Esophagus (tissue), 2 donors: ENCODE results near the gene TMEM107. TPM values are rescaled to one million over a fixed set of nuclear protein-coding genes. Genes with fewer than 3 reads are reported as not detected.

Source experiments
- H3K27ac ChIP-seq, 2 donors: one replicate each; pipeline ENCODE4 v1.5.1; 2013; ENCODE audit warnings: low read depth in 2 of 2, mild to moderate bottlenecking in 2 of 2, inconsistent platforms in 1 of 2, low read length in 1 of 2, moderate library complexity in 1 of 2
- H3K27me3 ChIP-seq, 2 donors: one replicate each; pipeline ENCODE4 v1.6.1; 2013; ENCODE audit warnings: low read length in 2 of 2, control low read depth in 1 of 2, mild to moderate bottlenecking in 1 of 2; ENCODE audit not compliant: insufficient read depth in 2 of 2, control insufficient read depth in 1 of 2
- H3K36me3 ChIP-seq, 2 donors: one replicate each; pipeline ENCODE4 v1.6.1; 2013; ENCODE audit warnings: low read length in 1 of 2; ENCODE audit not compliant: control insufficient read depth in 2 of 2, insufficient read depth in 2 of 2
- H3K4me1 ChIP-seq, 2 donors: one replicate each; pipeline ENCODE4 v1.6.1; 2013; ENCODE audit warnings: low read length in 1 of 2; ENCODE audit not compliant: control insufficient read depth in 2 of 2, insufficient read depth in 2 of 2
- H3K4me3 ChIP-seq, 2 donors: one replicate each; pipeline ENCODE4 v1.5.1; 2013; ENCODE audit warnings: low read length in 2 of 2, mild to moderate bottlenecking in 2 of 2, low read depth in 1 of 2, moderate library complexity in 1 of 2
- H3K9me3 ChIP-seq, 2 donors: one replicate each; pipeline ENCODE4 v1.6.1; 2013; ENCODE audit warnings: mild to moderate bottlenecking in 2 of 2, low read depth in 1 of 2, low read length in 1 of 2, moderate library complexity in 1 of 2; ENCODE audit not compliant: control insufficient read depth in 2 of 2, insufficient read depth in 1 of 2
- WGBS, 2 donors: extraction: QIAGEN DNeasy Blood & Tissue Kit; methylation state at CpG; one replicate each; pipeline ENCODE4 v1.1.7; 2013; 5-methylcytosine and 5-hydroxymethylcytosine counted together
- polyA plus RNA-seq, 2 donors: library from polyadenylated mRNA; stranded (reverse); fragments of 200-250 nt; gene quantifications; one replicate each; pipeline ENCODE4 v1.2.3, GENCODE V29; 2013
- donor health status: healthy with polysubstance abuse.
- donor health status: Bipolar disorder and iron deficiency.

The TMEM107 gene
- polyA plus RNA-seq, 2 donors = 5.6 to 8.9 TPM

GRCh38 chr17:8155996-8156245 lies 20.3 kb downstream of the TMEM107 start:
- 1% methylated on average over 11 of the region's 11 CpGs for WGBS, 2 donors
- H3K36me3 ChIP-seq = peaks cover 0 to 7% of the 10 kb centered on the region in 2 donors
- H3K4me3 ChIP-seq = peak overlapping the region; percentile 85 to 87
- H3K4me1 ChIP-seq = peaks cover 0 to 19% of the 10 kb centered on the region in 2 donors
- no peaks in the 10 kb centered on the region for H3K27me3 ChIP-seq
- peak overlapping the region; percentile 100 for H3K27ac ChIP-seq
- no peaks in the 10 kb centered on the region for H3K9me3 ChIP-seq

DNA sequence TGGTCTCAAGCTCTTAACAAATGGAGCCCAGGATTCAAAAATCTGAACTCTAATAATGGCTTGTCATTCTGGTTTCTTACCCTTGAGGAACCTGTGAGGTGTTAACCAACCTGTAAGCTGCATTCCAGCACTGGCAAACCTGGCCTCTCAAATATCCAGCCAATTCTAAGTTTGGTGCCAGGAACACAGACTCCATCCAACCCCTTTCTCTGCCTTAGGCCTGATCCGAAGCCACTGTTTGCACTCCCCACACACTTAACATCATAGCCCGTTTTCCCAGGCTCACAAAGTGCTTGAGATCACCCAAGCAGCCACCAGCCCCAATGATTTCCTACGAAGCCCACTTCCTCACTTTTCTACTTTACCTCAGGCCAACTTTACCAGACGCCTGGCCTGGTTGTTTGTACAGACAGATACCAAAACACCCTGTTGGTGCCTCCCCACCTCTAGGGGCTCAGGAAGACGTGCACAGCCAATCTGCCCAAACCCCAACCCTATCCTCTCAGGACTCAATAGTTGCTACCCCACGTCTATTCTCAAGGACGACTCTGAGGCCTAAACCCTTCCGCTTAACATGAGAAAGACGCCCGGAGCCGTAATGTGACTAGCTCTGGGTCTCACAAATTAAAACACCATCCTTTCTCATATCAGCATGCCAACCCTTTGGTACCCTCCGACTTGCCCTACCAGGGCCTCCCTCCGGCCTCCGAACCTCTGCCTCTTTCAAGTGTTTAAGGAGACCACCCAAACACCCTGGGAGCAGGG lies 20.8 kb downstream of the TMEM107 start:
- H3K27me3 ChIP-seq = no peaks in the 10 kb centered on the region
- no peaks in the 10 kb centered on the region for H3K9me3 ChIP-seq
- peaks cover 1 to 23% of the 10 kb centered on the region in 2 donors for H3K4me1 ChIP-seq
- peak overlapping the region; percentile 100 for H3K27ac ChIP-seq
- 15% methylated on average over 14 of the region's 14 CpGs for WGBS, 2 donors
- peaks cover 0 to 6% of the 10 kb centered on the region in 2 donors for H3K36me3 ChIP-seq
- H3K4me3 ChIP-seq = peak overlapping the region; percentile 85 to 87

DNA sequence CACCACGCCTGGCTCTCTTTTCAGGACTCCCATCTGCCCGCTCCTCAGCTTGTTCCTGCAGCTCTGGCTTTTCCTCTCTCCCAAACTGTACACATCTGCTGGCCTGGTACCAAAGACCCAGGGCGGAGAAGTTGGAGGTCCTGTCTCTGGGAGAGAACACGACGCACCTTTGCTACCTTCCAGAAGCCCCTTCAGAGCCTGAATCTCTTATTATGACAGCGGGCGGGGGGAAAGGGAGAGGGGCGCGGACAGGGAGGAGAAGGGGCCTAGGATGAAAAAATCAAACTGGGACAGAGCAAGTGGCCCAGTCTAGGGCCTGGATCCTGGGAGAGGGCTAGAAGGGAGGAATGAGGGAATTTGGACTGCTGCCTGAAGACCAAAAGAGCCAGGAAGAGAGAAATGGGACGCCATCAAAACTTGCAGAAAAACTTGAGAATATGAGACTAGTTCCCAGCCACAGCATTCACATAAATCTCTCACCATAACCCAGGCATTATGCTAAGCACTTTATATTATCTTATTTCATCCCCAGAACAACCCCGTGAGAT lies 21.5 kb downstream of the TMEM107 start:
- Histone ChIP-seq H3K9me3 (no peaks in the 10 kb centered on the region), H3K36me3 (peaks cover 2 to 11% of the 10 kb centered on the region in 2 donors), H3K27me3 (no peaks in the 10 kb centered on the region), H3K4me1 (peaks cover 2 to 27% of the 10 kb centered on the region in 2 donors), H3K27ac (peak overlapping the region; percentile 100), H3K4me3 (peak overlapping the region; percentile 85 to 87)
- WGBS, 2 donors = 19 to 31% methylated on average over 11 of the region's 11 CpGs

GRCh38 chr17:8153957-8154607 lies 22.1 kb downstream of the TMEM107 start:
- Histone ChIP-seq H3K9me3 (no peaks in the 10 kb centered on the region), H3K4me1 (peaks cover 2 to 27% of the 10 kb centered on the region in 2 donors), H3K4me3 (peak overlapping the region; percentile 85 to 87), H3K27me3 (no peaks in the 10 kb centered on the region), H3K27ac (peak overlapping the region; percentile 100), H3K36me3 (peaks cover 6 to 14% of the 10 kb centered on the region in 2 donors)
- 4 to 6% methylated on average over 22 of the region's 22 CpGs for WGBS, 2 donors

GRCh38 chr17:8153525-8153956 lies 22.6 kb downstream of the TMEM107 start:
- Histone ChIP-seq H3K27ac (peak overlapping the region; percentile 100), H3K9me3 (no peaks in the 10 kb centered on the region), H3K27me3 (no peaks in the 10 kb centered on the region), H3K4me3 (peak overlapping the region; percentile 31 to 45), H3K36me3 (peaks cover 6 to 17% of the 10 kb centered on the region in 2 donors), H3K4me1 (peaks cover 2 to 26% of the 10 kb centered on the region in 2 donors)
- WGBS, 2 donors = 9 to 14% methylated on average over 13 of the region's 13 CpGs

DNA sequence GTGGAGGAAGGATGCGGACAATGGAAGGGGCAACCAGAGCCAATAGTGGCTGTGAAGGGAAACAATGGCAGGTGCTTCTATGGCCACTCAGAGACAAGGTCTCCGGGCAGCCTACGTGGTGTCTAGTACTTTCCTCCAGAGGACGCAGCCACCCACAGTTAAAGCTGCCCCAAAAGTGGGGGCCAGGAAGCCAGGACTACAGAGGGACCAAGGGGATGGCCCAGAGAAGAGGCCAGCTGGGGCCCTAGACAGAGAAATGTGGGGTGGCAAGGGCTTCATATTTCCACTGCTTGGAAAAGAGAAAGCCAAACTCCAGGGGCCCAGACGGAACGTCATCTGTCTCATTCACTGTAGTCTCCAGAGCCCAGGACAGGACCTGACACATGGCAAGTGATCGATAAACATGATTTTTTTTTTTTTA lies 23.1 kb downstream of the TMEM107 start:
- Histone ChIP-seq H3K27me3 (no peaks in the 10 kb centered on the region), H3K4me3 (peak overlapping the region; percentile 9 to 69), H3K36me3 (peaks cover 6 to 22% of the 10 kb centered on the region in 2 donors), H3K27ac (peak overlapping the region; percentile 100), H3K4me1 (peaks cover 2 to 24% of the 10 kb centered on the region in 2 donors), H3K9me3 (no peaks in the 10 kb centered on the region)
- 69 to 71% methylated on average over 7 of the region's 7 CpGs for WGBS, 2 donors

- H3K27me3 ChIP-seq = no peaks in the 10 kb centered on the region
- H3K27ac ChIP-seq = peak within 1 kb of the TSS; percentile 100
- peaks cover 2 to 24% of the 10 kb centered on the region in 2 donors for H3K4me1 ChIP-seq
- H3K9me3 ChIP-seq = no peaks in the 10 kb centered on the region
- 3 to 5% methylated on average over 41 to 42 of the region's 42 CpGs for WGBS, 2 donors
- H3K36me3 ChIP-seq = peaks cover 9 to 30% of the 10 kb centered on the region in 2 donors
- peak within 1 kb of the TSS; percentile 48 to 69 for H3K4me3 ChIP-seq
These were observed 23.9 kb downstream of the TMEM107 start, which contains the start of gene PER1 for GRCh38 chr17:8152112-8152775. TSS of gene PER1 (minus strand) at chr17:8152404. CDS start at chr17:8150706, 1,698 bp downstream.

DNA sequence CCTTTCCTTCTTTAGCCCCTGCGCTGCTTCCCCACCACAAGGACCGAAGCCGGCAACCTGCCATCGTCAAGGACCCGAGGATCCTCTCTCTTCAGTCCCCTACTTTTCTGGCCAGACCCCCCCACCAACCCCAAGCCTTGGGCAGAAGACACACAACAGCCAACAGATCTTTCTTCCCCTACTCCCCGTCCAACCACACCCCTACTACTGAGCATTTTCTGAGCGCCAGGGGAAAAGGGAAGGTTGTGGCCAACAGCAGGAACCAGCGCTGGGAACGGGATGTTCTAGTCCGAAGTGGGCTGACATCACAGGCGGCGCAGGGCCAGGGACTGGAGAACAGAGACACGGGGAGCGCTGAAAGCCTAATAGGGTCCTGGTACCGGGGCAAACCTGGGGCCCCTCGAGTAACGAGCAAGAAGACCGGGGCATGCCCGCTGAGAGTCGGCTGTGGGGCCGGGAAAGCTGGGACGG lies 24.5 kb downstream of the TMEM107 start:
- WGBS, 2 donors = 3 to 5% methylated on average over 22 of the region's 22 CpGs
- Histone ChIP-seq H3K4me1 (peaks cover 2 to 26% of the 10 kb centered on the region in 2 donors), H3K4me3 (peak overlapping the region; percentile 48 to 69), H3K27me3 (no peaks in the 10 kb centered on the region), H3K36me3 (peaks cover 15 to 36% of the 10 kb centered on the region in 2 donors), H3K27ac (peak overlapping the region; percentile 100), H3K9me3 (no peaks in the 10 kb centered on the region)

GRCh38 chr17:8151120-8151640 lies 25.0 kb downstream of the TMEM107 start:
- peak overlapping the region; percentile 48 to 69 for H3K4me3 ChIP-seq
- H3K9me3 ChIP-seq = peaks cover 0 to 2% of the 10 kb centered on the region in 2 donors
- peaks cover 2 to 26% of the 10 kb centered on the region in 2 donors for H3K4me1 ChIP-seq
- no peaks in the 10 kb centered on the region for H3K27me3 ChIP-seq
- H3K27ac ChIP-seq = peak overlapping the region; percentile 100
- peaks cover 20 to 41% of the 10 kb centered on the region in 2 donors for H3K36me3 ChIP-seq
- WGBS, 2 donors = 5 to 12% methylated on average over 38 of the region's 38 CpGs
